HEK293T (cell line): ENCODE results near the gene LLCFC1.

Experiments used
- NFRKB ChIP-seq: fragments of 450-650 bp; IDR thresholded peaks from 2 replicates; pipeline ENCODE4 v1.6.1; 2016; ENCODE audit warnings: mild to moderate bottlenecking, moderate library complexity
- SUZ12 ChIP-seq: fragments of 450-650 bp; IDR thresholded peaks from 2 replicates; pipeline ENCODE4 v1.6.1; 2016; ENCODE audit warnings: mild to moderate bottlenecking
- TARDBP ChIP-seq: fragments of 450-650 bp; IDR thresholded peaks from 2 replicates; pipeline ENCODE4 v1.6.1; 2016

DNA sequence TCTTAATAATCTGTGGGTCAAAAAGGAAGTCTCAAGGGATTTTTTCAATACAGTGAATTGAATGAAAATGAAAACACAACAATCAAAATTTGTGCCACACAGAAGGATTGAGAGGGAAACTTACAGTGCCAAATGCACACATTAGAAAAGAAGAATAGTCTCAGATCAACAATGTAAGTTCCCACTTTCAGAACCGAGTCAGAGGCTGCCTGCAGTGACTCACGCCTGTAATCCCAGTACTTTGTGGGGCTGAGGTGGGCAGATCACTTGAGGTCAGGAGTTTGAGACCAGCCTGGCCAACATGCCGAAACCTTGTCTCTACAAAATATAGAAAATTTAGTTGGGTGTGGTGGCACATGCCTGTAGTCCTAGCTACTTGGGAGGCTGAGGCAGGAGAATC lies 35.3 kb downstream of the LLCFC1 start:
- TF ChIP-seq SUZ12 (no peak), NFRKB (no peak), TARDBP (no peak)
